ENCODE measurements around the gene NPTN. TPM values are rescaled to one million over a fixed set of nuclear protein-coding genes. Genes with fewer than 3 reads are reported as not detected.

NPTN gene
- total and polyA plus RNA-seq, 9 of the 15 experiments (the other 6 are each of a cell fraction or from before 2014, with no cell fraction given): 9.6 to 48.5 (median 21.7) TPM

DNA sequence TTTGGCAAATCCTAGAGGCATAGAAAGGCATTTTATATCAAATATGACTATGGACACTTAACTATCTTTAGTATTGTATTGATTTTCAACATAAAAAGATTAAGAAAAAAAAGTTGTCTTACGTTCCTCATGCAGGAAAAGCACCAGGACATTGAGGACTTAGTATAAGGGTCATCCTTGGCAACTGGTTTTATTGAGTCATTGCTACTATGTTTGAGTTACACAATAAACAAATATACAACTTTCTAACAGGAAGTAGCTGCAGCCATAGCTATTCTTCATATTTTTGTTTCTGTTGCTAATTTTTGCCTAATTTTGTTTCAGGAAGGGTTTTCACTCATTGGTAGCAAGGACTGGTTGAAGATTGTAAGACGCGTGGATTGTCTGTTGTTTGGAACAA is 93.0 kb downstream of the NPTN start:
- H3K4me3 ChIP-seq: no peak overlapping the region
- POLR2A ChIA-PET: interaction anchor here (0.6 to 1.0 kb wide), 2 partner anchors 10 to 405 kb away, joined by 4 to 5 read pairs; no protein-coding TSS in a partner anchor

More for the DNA sequence above, 93.0 kb downstream of the NPTN start:
- Histone ChIP-seq H4K20me1 (replicated peaks; ENCODE audit: control insufficient read depth, insufficient read depth, low read length) (no peaks in the 10 kb centered on the region), H2AFZ (ENCODE audit: low read depth, low read length) (no peak overlapping the region), H3K4me1 (replicated peaks in 1 of 2; ENCODE audit: control insufficient read depth in 2 of 2, insufficient read depth in 2 of 2, low read length in 2 of 2) (no peaks in the 10 kb centered on the region), H3K9me3 (replicated peaks; ENCODE audit: control insufficient read depth, insufficient read depth, low read depth, low read length) (no peaks in the 10 kb centered on the region), H3K79me2 (ENCODE audit: control insufficient read depth, insufficient read depth, low read length) (no peaks in the 10 kb centered on the region), H3K27ac (ENCODE audit: extremely low read depth, low read depth, low read length) (no peak overlapping the region), H3K27me3 (ENCODE audit: control insufficient read depth in 2 of 2, insufficient read depth in 2 of 2, low read length in 2 of 2) (peaks cover 0 to 6% of the 10 kb centered on the region in 2 experiments; a peak in 2 of 5 replicates), H3K9me1 (ENCODE audit: control insufficient read depth, insufficient read depth, low read length) (no peaks in the 10 kb centered on the region), H3K36me3 (ENCODE audit: control insufficient read depth, insufficient read depth, low read length) (no peaks in the 10 kb centered on the region), H3K4me2 (ENCODE audit: insufficient read depth, low read length) (no peak overlapping the region), H3K9ac (ENCODE audit: insufficient read depth in 1 of 2, low read depth in 2 of 2, low read length in 2 of 2) (no peak overlapping the region)
- in situ Hi-C loops (cut with MboI): loop anchor here (10.0 kb wide), 1 partner anchor 235 kb away; no protein-coding TSS in a partner anchor
- no peak for TF ChIP-seq ZNF24 (IDR thresholded peaks at IDR 0.05)
- no peak for TF ChIP-seq MECOM (CRISPR knock-in tag; IDR thresholded peaks at IDR 0.05)
- no peak for TF ChIP-seq ZNF184 (CRISPR knock-in tag; IDR thresholded peaks at IDR 0.05)
- TF ChIP-seq, protein P1, sequence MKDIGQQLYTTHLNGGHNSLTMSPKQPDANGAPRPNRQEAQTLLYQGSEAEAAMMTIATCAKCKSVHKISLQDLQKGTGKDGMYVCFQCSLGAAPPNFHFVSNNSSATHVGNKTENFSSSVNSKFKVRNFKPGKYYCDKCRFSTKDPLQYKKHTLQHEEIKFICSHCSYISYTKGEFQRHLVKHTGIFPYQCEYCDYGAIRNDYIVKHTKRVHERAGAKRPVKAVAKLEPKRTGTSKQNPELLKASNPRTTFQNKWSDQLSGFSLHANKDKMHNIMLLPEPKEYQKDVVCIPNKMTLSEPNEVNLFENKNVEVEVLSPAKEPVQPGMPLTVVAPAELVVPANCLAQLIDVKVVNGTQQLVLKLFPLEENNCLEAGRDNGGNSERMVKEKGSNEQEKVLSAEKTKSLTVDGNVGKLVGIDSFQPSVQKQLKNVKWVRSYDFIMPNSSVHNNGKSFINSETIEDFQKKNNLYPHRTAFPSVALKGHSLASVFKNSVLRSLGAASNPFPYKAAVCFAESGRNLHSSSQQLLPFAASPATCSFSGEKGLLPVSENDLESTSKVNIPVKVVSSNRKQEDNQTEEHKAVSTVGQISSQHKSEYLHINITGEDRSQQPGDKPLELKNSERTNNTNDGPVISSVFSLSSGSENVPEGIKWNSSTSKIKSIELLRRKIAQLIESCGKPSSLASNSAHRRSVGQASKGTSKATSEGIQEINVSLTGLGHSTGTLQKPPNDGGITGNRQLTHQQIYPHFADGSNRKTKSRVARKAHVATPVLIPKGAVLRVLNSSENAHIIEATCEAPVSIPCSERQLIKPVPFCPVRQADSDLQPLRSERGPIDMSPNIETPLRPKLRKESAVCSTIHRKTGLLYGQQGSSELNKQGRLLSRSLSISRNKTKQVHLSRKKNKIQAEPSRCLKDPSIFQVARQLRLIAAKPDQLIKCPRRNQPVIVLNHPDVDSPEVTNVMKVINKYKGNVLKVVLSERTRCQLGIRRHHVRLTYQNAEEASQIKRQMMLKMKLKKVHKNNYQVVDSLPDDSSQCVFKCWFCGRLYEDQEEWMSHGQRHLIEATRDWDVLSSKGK (CRISPR knock-in tag; IDR thresholded peaks at IDR 0.05): no peak
- 0% methylated on average over 3 of the region's 3 CpGs for WGBS (ENCODE audit: insufficient coverage, low coverage, missing lambda C conversion rate)
- ATAC-seq (no peak), FAIRE-seq (no peak), DNase-seq (ENCODE audit: extremely low read depth in 1 of 4, low spot score in 3 of 4) (no peak)
- intact Hi-C loops (cut with micrococcal nuclease): no loop called here
- CTCF ChIA-PET (ENCODE audit: low intra/inter-chr PET ratio): interaction anchor here (0.6 kb wide), 1 partner anchor 81 kb away, joined by 3 read pairs; no protein-coding TSS in a partner anchor
- BruUV-seq (replicated peaks): no TSS peak
